Upper lobe of left lung (tissue), 4 donors: ENCODE data around the gene RDH14.

ENCODE experiments used
- CTCF ChIP-seq, 6 experiments: fragments of 450-650 bp in 4 of 6; fragments of 200-600 bp in 2 of 6; sonication (generic) in 2 of 6; IDR thresholded peaks; one replicate each; pipeline ENCODE4 v1.5.1; 2016 to 2019; ENCODE audit warnings: antibody characterized with exemption in 6 of 6
- EP300 ChIP-seq, 4 donors: sonication (generic); formaldehyde crosslinking; IDR thresholded peaks; one replicate each; pipeline ENCODE4 v1.5.1; 2017; ENCODE audit warnings: antibody characterized with exemption in 4 of 4, control low read depth in 2 of 4
- POLR2AphosphoS5 ChIP-seq, 2 donors: sonication (generic); formaldehyde crosslinking; IDR thresholded peaks; one replicate each; pipeline ENCODE4 v1.5.1; 2017; ENCODE audit warnings: antibody characterized with exemption in 2 of 2

GRCh38 chr2:18548621-18549020 is 11.8 kb downstream of the RDH14 start:
- TF ChIP-seq POLR2AphosphoS5 (IDR thresholded peaks at IDR 0.05) (no peak), CTCF (IDR thresholded peaks at IDR 0.05) (no peak), EP300 (IDR thresholded peaks at IDR 0.05) (no peak)
